Skeletal muscle tissue (tissue), 4 donors: Measurements from ENCODE around the gene BRD1. TPM values are rescaled to one million over a fixed set of nuclear protein-coding genes. Genes with fewer than 3 reads are reported as not detected.

Experiments used
- H3K27ac ChIP-seq: one replicate; pipeline ENCODE4 v1.7.0; 2013; ENCODE audit warnings: mild to moderate bottlenecking, low read depth, low read length, inconsistent platforms
- H3K27me3 ChIP-seq, 3 donors: one replicate each; pipeline ENCODE4 v1.7.0; 2013; ENCODE audit warnings: low read length in 3 of 3; ENCODE audit not compliant: control insufficient read depth in 3 of 3, insufficient read depth in 3 of 3
- H3K36me3 ChIP-seq, 3 donors: one replicate each; pipeline ENCODE4 v1.7.0; 2013; ENCODE audit warnings: low read length in 3 of 3; ENCODE audit not compliant: control insufficient read depth in 3 of 3, insufficient read depth in 3 of 3
- H3K4me1 ChIP-seq, 3 donors: one replicate each; pipeline ENCODE4 v1.7.0; 2013; ENCODE audit warnings: low read length in 3 of 3, mild to moderate bottlenecking in 3 of 3; ENCODE audit not compliant: control insufficient read depth in 3 of 3, insufficient read depth in 3 of 3
- H3K4me3 ChIP-seq, 3 donors: one replicate each; pipeline ENCODE4 v1.7.0; 2013; ENCODE audit warnings: low read length in 3 of 3
- H3K9ac ChIP-seq, 3 donors: one replicate each; pipeline ENCODE4 v1.7.0; 2013; ENCODE audit warnings: low read length in 3 of 3, mild to moderate bottlenecking in 3 of 3, moderate library complexity in 2 of 3, low read depth in 1 of 3
- H3K9me3 ChIP-seq, 3 donors: one replicate each; pipeline ENCODE4 v1.7.0; 2013; ENCODE audit warnings: low read length in 3 of 3; ENCODE audit not compliant: control insufficient read depth in 3 of 3
- total RNA-seq: library from RNA; depleted of rRNA; stranded (reverse); fragments of >200 nt; gene quantifications from one replicate; pipeline ENCODE4 v1.2.3, GENCODE V29; 2014
- donor health status: Osteomylitis.

The BRD1 gene
- total RNA-seq, 1 donor from 2014 or later = 27.1 TPM

DNA sequence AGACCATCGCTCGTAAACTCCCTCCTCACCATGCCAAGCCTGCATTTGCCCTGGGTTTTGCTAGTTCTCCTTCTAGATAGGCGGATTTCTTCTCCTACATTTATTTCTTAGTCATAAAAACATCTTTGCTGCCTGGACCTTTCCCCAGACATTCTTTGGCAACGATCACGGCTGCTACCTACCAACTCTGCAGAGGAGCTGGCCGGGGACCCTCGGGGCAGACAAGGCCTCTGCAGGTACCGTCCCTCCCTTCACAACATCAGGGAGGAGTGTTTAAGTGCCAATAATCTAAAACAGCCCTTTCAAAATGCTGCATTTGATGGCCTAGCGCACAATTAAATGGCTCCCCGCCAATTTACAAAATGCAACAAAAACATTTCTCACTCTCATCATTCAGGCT, 34.4 kb downstream of the BRD1 start:
- no peak overlapping the region for H3K9ac ChIP-seq
- no peak overlapping the region for H3K27ac ChIP-seq
- H3K4me3 ChIP-seq = no peak overlapping the region
- no peaks in the 10 kb centered on the region for H3K27me3 ChIP-seq
- H3K4me1 ChIP-seq = peaks cover 50 to 51% (median 51%) of the 10 kb centered on the region in 3 donors
- H3K36me3 ChIP-seq = peaks cover 46 to 55% (median 53%) of the 10 kb centered on the region in 3 donors
- no peaks in the 10 kb centered on the region for H3K9me3 ChIP-seq

DNA sequence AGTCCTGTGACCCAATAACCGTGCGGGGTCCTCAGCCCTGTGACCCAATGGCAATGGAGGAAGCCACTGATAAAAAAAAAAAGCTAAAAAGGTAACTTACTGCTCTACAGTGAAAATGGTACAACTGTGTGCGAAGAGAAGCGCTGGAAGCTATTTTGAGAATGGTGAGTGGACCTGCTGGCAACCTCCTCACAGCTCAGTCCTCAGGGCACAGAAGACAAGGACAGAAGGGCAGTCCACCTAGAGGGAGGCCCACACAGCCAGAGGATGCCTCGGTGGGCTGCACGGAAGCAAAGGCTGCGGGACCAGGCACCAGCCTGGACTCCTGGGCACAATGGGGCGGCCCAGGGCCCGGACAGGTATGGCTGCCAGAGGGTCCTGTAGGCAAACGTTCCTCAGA, 35.6 kb downstream of the BRD1 start:
- no peaks in the 10 kb centered on the region for H3K27me3 ChIP-seq
- peaks cover 53 to 60% (median 56%) of the 10 kb centered on the region in 3 donors for H3K4me1 ChIP-seq
- peak overlapping the region in 1 of 3 donors; percentile 13 for H3K4me3 ChIP-seq
- peak overlapping the region; percentile 52 for H3K27ac ChIP-seq
- peaks cover 40 to 50% (median 43%) of the 10 kb centered on the region in 3 donors for H3K36me3 ChIP-seq
- H3K9me3 ChIP-seq = no peaks in the 10 kb centered on the region
- H3K9ac ChIP-seq = peak overlapping the region in 1 of 3 donors; percentile 45

DNA sequence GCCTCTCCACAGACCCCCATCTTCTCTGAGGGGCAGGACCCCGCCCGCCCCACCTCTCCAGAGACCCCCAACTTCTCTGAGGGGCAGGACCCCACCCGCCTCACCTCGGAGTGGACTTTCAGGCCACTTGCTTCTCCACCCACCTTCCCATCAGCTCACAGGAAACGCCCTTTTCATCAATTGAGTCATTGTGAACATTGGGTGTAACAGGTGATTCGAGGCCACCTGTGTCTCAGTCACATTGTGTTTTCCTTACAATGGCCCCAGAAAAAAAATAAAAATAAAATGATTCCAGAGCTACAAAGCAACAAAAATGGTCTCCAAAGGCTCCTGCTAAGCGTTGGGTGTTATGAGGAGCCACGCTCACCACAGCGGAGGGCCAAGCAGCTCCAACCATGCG, 36.0 kb downstream of the BRD1 start:
- peaks cover 58 to 63% (median 60%) of the 10 kb centered on the region in 3 donors for H3K4me1 ChIP-seq
- no peaks in the 10 kb centered on the region for H3K27me3 ChIP-seq
- no peaks in the 10 kb centered on the region for H3K9me3 ChIP-seq
- H3K27ac ChIP-seq = peak overlapping the region; percentile 52
- H3K9ac ChIP-seq = peak overlapping the region in 1 of 3 donors; percentile 45
- H3K4me3 ChIP-seq = peak overlapping the region in 1 of 3 donors; percentile 13
- peaks cover 38 to 49% (median 40%) of the 10 kb centered on the region in 3 donors for H3K36me3 ChIP-seq

DNA sequence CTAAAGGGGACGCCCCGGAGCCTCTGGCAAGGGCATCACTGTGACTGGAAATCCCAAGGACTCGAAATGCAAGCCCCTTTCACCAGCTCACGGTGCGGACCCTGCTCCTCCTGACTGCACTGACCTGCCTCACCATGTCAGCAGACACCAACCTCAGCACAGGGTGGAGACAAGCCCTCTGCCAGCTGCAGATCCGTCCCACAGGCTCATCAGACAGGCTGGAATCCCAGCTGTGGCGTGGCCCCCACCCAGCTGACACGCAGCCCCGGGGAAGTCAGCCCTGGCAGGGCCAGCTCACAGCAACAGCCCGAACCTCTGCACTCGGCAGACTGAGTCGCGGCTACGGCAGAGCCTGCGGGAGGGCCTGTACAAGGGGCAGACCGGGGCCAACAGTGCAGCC, 36.8 kb downstream of the BRD1 start:
- Histone ChIP-seq H3K4me3 (peak overlapping the region; percentile 28 to 60 (median 38)), H3K36me3 (peaks cover 36 to 48% (median 40%) of the 10 kb centered on the region in 3 donors), H3K9ac (peak overlapping the region in 1 of 3 donors; percentile 62), H3K27ac (no peak overlapping the region), H3K9me3 (no peaks in the 10 kb centered on the region), H3K4me1 (peaks cover 65 to 71% (median 67%) of the 10 kb centered on the region in 3 donors), H3K27me3 (no peaks in the 10 kb centered on the region)

DNA sequence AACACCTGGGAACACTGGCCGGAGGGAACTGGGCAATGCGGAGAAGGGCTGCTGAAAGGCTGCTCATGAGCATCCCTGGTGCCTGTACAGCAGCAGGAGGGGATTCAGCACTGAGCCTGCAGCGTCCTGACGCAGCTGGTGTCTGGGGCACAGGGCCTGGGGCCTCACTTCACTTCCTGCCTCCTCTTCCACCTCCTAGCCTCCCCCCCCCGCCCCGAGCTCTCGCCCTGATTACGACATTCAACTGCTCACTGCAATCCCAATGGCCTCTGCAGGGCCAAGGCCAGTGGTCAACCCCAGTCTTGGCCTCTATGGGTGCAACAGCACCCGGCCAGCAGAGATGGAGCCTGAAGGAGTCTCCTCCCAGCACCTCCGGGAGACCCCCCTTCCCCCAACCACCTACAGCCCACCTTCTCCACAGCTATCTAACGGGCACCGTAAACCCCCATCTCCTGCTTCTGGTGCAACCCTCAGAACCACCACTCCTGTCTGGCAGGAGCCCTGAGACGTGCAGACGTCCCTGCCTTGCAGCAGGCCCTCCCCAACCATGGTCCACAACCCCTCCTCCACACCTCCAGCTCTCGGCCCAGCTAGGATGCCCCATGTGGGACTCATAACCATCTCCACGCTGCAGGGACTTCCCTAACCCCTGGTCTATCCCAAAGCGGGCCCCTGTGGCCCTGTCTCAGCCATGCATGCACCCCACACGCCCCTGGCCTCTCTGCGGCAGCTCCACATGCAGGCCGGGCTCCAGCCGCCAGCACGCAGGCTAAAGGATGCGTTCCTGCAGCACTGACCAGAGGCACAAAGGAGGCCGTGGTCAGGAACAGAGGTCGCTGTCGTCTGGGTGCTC, 38.2 kb downstream of the BRD1 start:
- Histone ChIP-seq H3K36me3 (peaks cover 28 to 42% (median 36%) of the 10 kb centered on the region in 3 donors), H3K27me3 (no peaks in the 10 kb centered on the region), H3K27ac (peak overlapping the region; percentile 73), H3K4me1 (peaks cover 77 to 78% (median 78%) of the 10 kb centered on the region in 3 donors), H3K9ac (peak overlapping the region; percentile 20 to 57 (median 45)), H3K4me3 (peak overlapping the region in 1 of 3 donors; percentile 54), H3K9me3 (no peaks in the 10 kb centered on the region)

DNA sequence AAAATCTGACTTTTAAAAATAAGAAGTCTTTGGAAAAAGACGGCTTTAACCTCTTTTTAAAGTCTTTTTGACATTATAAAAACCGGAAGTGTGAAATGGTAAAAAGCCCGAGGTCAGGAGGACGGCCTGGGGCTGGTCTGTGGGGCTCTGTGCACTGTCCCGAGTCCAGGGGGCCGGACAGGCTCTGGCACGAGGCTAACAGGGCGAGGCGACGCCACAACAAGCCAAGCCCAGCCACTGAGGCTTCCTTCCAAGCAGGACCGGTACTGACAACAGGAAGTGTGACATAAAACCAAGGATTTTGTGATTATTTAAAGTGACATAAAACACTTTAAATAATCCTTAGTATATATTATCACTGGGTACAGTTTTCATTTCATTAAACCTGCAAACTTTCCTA, 39.2 kb downstream of the BRD1 start:
- Histone ChIP-seq H3K4me1 (peaks cover 78 to 82% (median 81%) of the 10 kb centered on the region in 3 donors), H3K9ac (no peak overlapping the region), H3K9me3 (no peaks in the 10 kb centered on the region), H3K27me3 (no peaks in the 10 kb centered on the region), H3K4me3 (no peak overlapping the region), H3K36me3 (peaks cover 22 to 36% (median 32%) of the 10 kb centered on the region in 3 donors), H3K27ac (peak overlapping the region; percentile 73)

DNA sequence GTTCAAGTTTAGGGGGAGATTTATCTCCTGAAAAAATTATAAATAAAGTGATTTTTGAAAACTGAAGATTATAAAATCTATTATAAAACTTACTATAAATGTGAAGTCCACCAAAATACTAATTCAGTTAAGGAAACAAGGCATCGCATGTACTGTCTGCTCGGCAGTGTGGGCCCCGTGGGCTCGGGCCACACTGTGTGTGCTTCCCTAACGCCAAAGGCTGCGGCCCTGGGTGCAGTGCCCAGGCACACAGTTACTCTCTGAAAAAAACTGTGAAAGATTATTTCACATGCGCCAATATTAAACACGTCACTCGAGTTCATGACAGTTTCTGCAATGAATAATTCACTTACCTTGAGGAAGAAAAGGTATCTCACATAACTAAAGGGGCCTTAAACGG, 39.8 kb downstream of the BRD1 start:
- H3K9me3 ChIP-seq = no peaks in the 10 kb centered on the region
- no peak overlapping the region for H3K4me3 ChIP-seq
- H3K9ac ChIP-seq = no peak overlapping the region
- no peaks in the 10 kb centered on the region for H3K27me3 ChIP-seq
- peak overlapping the region; percentile 73 for H3K27ac ChIP-seq
- H3K4me1 ChIP-seq = peaks cover 71 to 76% (median 76%) of the 10 kb centered on the region in 3 donors
- H3K36me3 ChIP-seq = peaks cover 20 to 36% (median 31%) of the 10 kb centered on the region in 3 donors

DNA sequence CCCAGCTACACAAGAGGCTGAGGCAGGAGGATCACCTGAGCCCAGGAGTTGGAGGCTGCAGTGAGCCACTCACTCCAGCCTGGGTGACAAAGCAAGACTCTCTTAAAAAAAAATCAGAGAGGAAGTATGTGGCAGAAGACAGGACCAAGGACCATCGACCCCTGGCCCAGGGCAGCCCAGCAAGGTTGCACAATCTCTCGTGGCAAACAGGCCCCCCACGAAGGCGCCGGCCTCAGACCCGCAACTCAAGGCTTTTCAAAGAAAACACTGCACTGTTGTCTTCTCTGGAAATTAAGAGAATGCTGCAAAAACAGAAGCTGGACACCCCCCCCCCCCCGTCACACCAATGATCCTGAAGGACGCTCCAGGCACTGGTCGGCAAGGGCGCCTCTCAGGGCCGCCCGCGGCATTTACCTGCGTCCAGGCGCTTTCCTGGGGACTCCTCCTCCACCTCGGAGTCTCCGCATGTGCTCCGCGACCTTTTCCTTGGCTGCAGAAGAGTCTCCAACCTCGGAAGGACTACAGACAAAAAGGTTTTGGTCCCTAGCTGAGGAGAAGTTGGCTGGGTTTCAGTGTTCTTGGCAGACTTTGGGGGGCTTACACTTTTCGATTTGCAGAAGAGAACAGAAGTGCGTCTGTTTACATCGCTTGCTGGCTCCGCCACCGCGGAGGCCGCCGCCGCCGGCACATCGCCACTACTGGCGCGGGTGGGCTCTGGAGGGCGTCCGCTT, 40.5 kb downstream of the BRD1 start:
- Histone ChIP-seq H3K27ac (no peak overlapping the region), H3K4me1 (peaks cover 65 to 71% (median 68%) of the 10 kb centered on the region in 3 donors), H3K4me3 (no peak overlapping the region), H3K9me3 (no peaks in the 10 kb centered on the region), H3K27me3 (no peaks in the 10 kb centered on the region), H3K36me3 (peaks cover 13 to 31% (median 29%) of the 10 kb centered on the region in 3 donors), H3K9ac (no peak overlapping the region)

DNA sequence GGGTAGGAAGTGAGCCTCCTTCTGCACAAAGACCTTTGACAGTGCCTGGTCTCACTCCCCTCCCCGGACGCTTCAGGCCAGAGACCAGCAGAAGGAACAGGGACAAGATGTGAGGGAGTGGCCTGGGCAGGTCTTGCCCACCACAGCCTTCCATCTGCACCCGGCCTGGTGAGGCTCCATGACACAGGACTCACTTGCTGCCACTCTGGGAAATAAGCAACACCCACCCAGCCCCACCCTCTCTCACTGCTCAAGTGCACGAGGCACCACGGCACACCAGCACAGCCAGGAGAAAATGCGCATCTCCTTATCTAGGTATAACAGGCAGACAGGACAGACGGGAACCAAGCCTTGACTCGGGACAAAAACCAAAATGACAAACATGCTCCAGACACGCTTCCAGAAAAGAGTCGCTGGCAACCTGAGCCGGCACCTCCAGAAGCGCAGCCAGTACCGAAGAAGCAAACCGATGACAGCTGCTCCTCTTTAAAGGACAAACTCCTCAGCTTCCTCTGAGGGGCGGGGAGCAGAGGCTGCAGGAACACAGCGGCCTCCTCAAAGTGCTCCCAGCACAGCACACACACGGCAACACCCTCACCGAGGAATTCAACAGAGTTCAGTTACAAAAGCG, 41.7 kb downstream of the BRD1 start:
- Histone ChIP-seq H3K27ac (peak overlapping the region; percentile 25), H3K4me3 (no peak overlapping the region), H3K9me3 (no peaks in the 10 kb centered on the region), H3K27me3 (no peaks in the 10 kb centered on the region), H3K36me3 (peaks cover 7 to 29% (median 28%) of the 10 kb centered on the region in 3 donors), H3K4me1 (peaks cover 56 to 62% (median 59%) of the 10 kb centered on the region in 3 donors), H3K9ac (peak overlapping the region in 1 of 3 donors; percentile 50)
